Measurements from ENCODE around the gene ARHGAP28.

The ARHGAP28 gene

DNA sequence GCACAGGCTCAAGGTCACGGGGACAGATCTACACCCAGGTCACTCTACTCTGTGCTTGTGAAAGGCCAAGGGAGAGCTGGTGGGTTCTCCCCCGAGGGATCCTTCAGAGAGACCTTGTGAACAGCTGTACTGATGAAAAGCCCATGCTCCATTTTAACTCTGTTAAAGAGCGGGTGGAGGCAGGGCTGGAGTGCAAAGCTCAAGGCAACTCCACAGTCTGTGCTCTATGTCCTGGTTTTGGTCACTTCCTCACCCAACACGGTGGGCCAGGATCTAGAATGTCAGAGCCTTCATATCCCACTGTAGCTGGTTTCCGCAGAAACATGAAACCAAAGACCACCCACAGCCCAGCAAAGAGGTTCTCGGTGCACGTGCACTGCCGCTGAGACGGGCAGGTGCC, 210.9 kb downstream of the ARHGAP28 start:
- no peak overlapping the region for H3K4me3 ChIP-seq (ENCODE audit: severe bottlenecking)
- H3K27me3 ChIP-seq (ENCODE audit: insufficient read depth, poor library complexity, severe bottlenecking), result no peaks in the 10 kb centered on the region
- no peaks in the 10 kb centered on the region for H3K9me3 ChIP-seq (ENCODE audit: severe bottlenecking)
- no peaks in the 10 kb centered on the region for H3K4me1 ChIP-seq (ENCODE audit: insufficient read depth, poor library complexity, severe bottlenecking)
- no peak overlapping the region for H3K27ac ChIP-seq (ENCODE audit: poor library complexity, severe bottlenecking)
- no peak for DNase-seq (ENCODE audit: low spot score)
- TF ChIP-seq, protein P1, sequence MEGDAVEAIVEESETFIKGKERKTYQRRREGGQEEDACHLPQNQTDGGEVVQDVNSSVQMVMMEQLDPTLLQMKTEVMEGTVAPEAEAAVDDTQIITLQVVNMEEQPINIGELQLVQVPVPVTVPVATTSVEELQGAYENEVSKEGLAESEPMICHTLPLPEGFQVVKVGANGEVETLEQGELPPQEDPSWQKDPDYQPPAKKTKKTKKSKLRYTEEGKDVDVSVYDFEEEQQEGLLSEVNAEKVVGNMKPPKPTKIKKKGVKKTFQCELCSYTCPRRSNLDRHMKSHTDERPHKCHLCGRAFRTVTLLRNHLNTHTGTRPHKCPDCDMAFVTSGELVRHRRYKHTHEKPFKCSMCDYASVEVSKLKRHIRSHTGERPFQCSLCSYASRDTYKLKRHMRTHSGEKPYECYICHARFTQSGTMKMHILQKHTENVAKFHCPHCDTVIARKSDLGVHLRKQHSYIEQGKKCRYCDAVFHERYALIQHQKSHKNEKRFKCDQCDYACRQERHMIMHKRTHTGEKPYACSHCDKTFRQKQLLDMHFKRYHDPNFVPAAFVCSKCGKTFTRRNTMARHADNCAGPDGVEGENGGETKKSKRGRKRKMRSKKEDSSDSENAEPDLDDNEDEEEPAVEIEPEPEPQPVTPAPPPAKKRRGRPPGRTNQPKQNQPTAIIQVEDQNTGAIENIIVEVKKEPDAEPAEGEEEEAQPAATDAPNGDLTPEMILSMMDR (IDR thresholded peaks at IDR 0.05; ENCODE audit: poor library complexity, severe bottlenecking), result no peak
- ATAC-seq (ENCODE audit: low read depth), result no peak
- H3K36me3 ChIP-seq (ENCODE audit: low read depth), result no peaks in the 10 kb centered on the region

DNA sequence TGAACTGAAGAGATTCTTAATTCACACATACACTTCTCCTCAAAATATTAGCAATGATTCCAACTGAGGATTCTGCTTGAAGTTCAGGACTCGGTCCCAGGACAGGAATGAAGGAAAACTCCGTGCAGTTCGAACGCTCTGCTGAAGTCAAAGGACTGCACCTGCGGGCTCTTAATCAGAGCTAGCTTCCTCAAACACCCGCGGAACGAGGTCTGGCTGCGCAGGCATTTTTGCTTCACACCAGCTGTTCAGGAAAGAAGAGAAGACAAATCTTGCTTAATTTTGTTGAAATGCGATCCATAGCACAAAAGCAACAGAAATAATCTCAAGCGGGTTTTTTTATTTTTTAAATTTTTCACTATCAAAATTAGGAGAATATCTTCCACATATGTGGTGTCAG, 212.5 kb downstream of the ARHGAP28 start:
- Histone ChIP-seq H3K9me3 (ENCODE audit: severe bottlenecking) (no peaks in the 10 kb centered on the region), H3K27me3 (ENCODE audit: insufficient read depth, poor library complexity, severe bottlenecking) (no peaks in the 10 kb centered on the region), H3K27ac (ENCODE audit: poor library complexity, severe bottlenecking) (no peak overlapping the region), H3K36me3 (ENCODE audit: low read depth) (no peaks in the 10 kb centered on the region), H3K4me1 (ENCODE audit: insufficient read depth, poor library complexity, severe bottlenecking) (no peaks in the 10 kb centered on the region), H3K4me3 (ENCODE audit: severe bottlenecking) (no peak overlapping the region)
- ATAC-seq (ENCODE audit: low read depth) (no peak), DNase-seq (ENCODE audit: low spot score) (no peak)
- TF ChIP-seq, protein P1 (IDR thresholded peaks at IDR 0.05; ENCODE audit: poor library complexity, severe bottlenecking), result no peak

DNA sequence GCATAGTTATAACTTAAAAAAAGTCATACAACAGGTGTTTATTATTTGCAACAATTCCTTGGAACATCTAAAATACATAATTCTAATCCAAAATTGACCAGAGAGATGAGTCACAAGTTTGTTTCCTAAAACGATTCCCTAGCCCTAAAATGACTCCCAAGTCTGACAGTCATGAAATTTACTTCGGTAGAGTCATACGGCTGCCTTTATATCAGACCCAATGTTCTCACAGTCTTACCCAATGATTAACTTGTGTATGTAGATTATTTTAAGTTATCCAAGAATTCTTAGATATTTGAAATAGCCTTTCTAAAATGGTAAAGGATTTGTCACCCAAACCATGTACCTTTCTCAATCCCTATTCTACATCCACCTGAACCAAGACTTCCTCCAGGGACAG, 213.2 kb downstream of the ARHGAP28 start:
- TF ChIP-seq, protein P1 (IDR thresholded peaks at IDR 0.05; ENCODE audit: poor library complexity, severe bottlenecking), result no peak
- Histone ChIP-seq H3K4me3 (ENCODE audit: severe bottlenecking) (no peak overlapping the region), H3K9me3 (ENCODE audit: severe bottlenecking) (no peaks in the 10 kb centered on the region), H3K27me3 (ENCODE audit: insufficient read depth, poor library complexity, severe bottlenecking) (no peaks in the 10 kb centered on the region), H3K36me3 (ENCODE audit: low read depth) (no peaks in the 10 kb centered on the region), H3K4me1 (ENCODE audit: insufficient read depth, poor library complexity, severe bottlenecking) (no peaks in the 10 kb centered on the region), H3K27ac (ENCODE audit: poor library complexity, severe bottlenecking) (no peak overlapping the region)
- no peak for DNase-seq (ENCODE audit: low spot score)
- ATAC-seq (ENCODE audit: low read depth), result no peak

DNA sequence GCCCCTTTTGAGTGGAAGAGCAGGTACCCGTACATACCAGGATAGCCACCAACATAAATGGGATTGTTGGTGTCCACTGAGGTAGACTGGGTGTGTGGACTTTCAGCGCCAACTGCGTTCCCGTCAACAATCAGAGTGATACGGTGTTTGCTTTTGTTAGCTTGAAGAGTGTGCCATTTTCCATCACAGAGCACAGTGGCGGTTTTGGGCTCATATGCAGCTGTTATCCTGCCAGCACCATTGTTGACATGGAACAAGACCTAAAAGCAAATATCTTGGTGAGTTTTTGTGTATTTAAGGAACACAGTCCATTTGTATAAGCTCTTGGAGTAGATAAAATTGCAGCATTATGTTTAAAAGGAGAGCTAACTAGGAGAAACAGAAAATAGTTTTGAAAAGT, 213.6 kb downstream of the ARHGAP28 start:
- H3K4me1 ChIP-seq (ENCODE audit: insufficient read depth, poor library complexity, severe bottlenecking), result no peaks in the 10 kb centered on the region
- no peak for ATAC-seq (ENCODE audit: low read depth)
- no peaks in the 10 kb centered on the region for H3K9me3 ChIP-seq (ENCODE audit: severe bottlenecking)
- H3K27me3 ChIP-seq (ENCODE audit: insufficient read depth, poor library complexity, severe bottlenecking), result no peaks in the 10 kb centered on the region
- H3K36me3 ChIP-seq (ENCODE audit: low read depth), result no peaks in the 10 kb centered on the region
- TF ChIP-seq, protein P1 (IDR thresholded peaks at IDR 0.05; ENCODE audit: poor library complexity, severe bottlenecking), result no peak
- no peak overlapping the region for H3K27ac ChIP-seq (ENCODE audit: poor library complexity, severe bottlenecking)
- DNase-seq (ENCODE audit: low spot score), result no peak
- H3K4me3 ChIP-seq (ENCODE audit: severe bottlenecking), result no peak overlapping the region

DNA sequence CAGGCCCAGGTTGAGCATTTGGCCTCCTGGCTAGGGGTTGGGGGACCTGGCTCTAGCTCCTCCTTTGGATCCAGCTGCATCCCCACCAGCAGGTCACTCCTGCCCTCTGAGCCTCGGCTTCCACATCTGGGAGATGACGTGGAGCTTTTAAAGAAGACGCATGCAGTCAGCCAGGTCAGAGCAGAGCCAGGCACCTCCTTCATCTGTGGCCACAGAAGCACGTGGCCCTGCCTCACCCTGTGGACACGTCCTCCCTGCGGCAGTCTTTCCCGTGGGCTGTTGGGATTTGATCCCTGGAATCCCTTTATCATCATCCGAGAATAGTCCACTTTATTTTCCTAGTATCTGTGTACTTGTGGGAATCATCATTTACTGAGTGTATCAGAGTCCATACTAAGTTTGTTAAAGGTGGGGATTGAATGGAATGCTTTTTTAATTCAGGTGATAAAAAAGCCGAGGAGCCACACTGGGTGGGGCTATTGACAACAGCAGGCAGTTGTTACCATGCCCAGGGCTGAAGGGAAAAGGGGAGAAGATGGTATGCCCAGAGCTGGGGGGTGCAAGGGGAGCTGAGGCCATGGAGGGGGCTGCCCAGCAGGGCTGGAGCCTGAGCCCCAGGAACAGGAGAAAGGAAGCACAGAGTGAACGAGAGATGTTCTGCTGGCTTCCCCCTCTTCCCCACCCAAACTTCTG, 218.0 kb downstream of the ARHGAP28 start:
- H3K36me3 ChIP-seq (ENCODE audit: low read depth), result no peaks in the 10 kb centered on the region
- no peaks in the 10 kb centered on the region for H3K27me3 ChIP-seq (ENCODE audit: insufficient read depth, poor library complexity, severe bottlenecking)
- ATAC-seq (ENCODE audit: low read depth) (no peak), DNase-seq (ENCODE audit: low spot score) (no peak)
- H3K9me3 ChIP-seq (ENCODE audit: severe bottlenecking), result no peaks in the 10 kb centered on the region
- H3K4me1 ChIP-seq (ENCODE audit: insufficient read depth, poor library complexity, severe bottlenecking), result no peaks in the 10 kb centered on the region
- TF ChIP-seq, protein P1 (IDR thresholded peaks at IDR 0.05; ENCODE audit: poor library complexity, severe bottlenecking), result no peak
- H3K27ac ChIP-seq (ENCODE audit: poor library complexity, severe bottlenecking), result no peak overlapping the region
- H3K4me3 ChIP-seq (ENCODE audit: severe bottlenecking), result no peak overlapping the region

Data from RWPE2 (cell line).